ENCODE results near the gene KAT7.
A peak's percentile ranks its signal among the peaks of the same experiment; 100 is the strongest.
"Not testable (repeated sequence)": the region's sequence is repeated elsewhere in the genome, so short reads cannot be mapped to it uniquely, and the experiment has no call there.

Gene KAT7

GRCh38 chr17:49788478-49789242 is at the start of gene KAT7:
TSS of gene KAT7 (plus strand) at chr17:49788681. CDS start at chr17:49788835, 154 bp downstream.
- peak; percentile 98 for DNase-seq (ENCODE audit: low read depth)

- peak; percentile 97 for DNase-seq (ENCODE audit: low read depth)
Observed at GRCh38 chr17:49739641-49740271, 48.7 kb upstream of the KAT7 start.

GRCh38 chr17:49741009-49741691 is 47.3 kb upstream of the KAT7 start:
- no peak for DNase-seq (ENCODE audit: low read depth)

- DNase-seq (ENCODE audit: low read depth): no peak
Observed at GRCh38 chr17:49741692-49742076, 46.8 kb upstream of the KAT7 start.

- DNase-seq (ENCODE audit: low read depth): no peak
Observed at GRCh38 chr17:49742166-49742638, 46.3 kb upstream of the KAT7 start.

GRCh38 chr17:49745175-49746139 is 43.0 kb upstream of the KAT7 start:
- DNase-seq (ENCODE audit: low read depth): no peak

- DNase-seq (ENCODE audit: low read depth): peak; percentile 44
Observed at GRCh38 chr17:49746791-49747490, 41.5 kb upstream of the KAT7 start.

- no peak for DNase-seq (ENCODE audit: low read depth)
Observed at GRCh38 chr17:49747632-49748031, 40.8 kb upstream of the KAT7 start.

GRCh38 chr17:49748223-49748622 is 40.3 kb upstream of the KAT7 start:
- peak; percentile 41 for DNase-seq (ENCODE audit: low read depth)

- peak; percentile 69 for DNase-seq (ENCODE audit: low read depth)
Observed at GRCh38 chr17:49748791-49749190, 39.7 kb upstream of the KAT7 start.

GRCh38 chr17:49749730-49750129 is 38.8 kb upstream of the KAT7 start:
- no peak for DNase-seq (ENCODE audit: low read depth)

GRCh38 chr17:49752508-49752907 is 36.0 kb upstream of the KAT7 start:
- DNase-seq (ENCODE audit: low read depth): no peak

GRCh38 chr17:49753959-49754391 is 34.5 kb upstream of the KAT7 start:
- DNase-seq (ENCODE audit: low read depth): no peak

GRCh38 chr17:49755663-49756283 is 32.7 kb upstream of the KAT7 start:
- no peak for DNase-seq (ENCODE audit: low read depth)

- no peak for DNase-seq (ENCODE audit: low read depth)
Observed at GRCh38 chr17:49756323-49757150, 31.9 kb upstream of the KAT7 start.

GRCh38 chr17:49757151-49757777 is 31.2 kb upstream of the KAT7 start:
- DNase-seq (ENCODE audit: low read depth): no peak

GRCh38 chr17:49758464-49759010 is 29.9 kb upstream of the KAT7 start:
- not testable (repeated sequence) for DNase-seq (ENCODE audit: low read depth)

- no peak for DNase-seq (ENCODE audit: low read depth)
Observed at GRCh38 chr17:49759203-49759602, 29.3 kb upstream of the KAT7 start.

- DNase-seq (ENCODE audit: low read depth): no peak
Observed at GRCh38 chr17:49760296-49760695, 28.2 kb upstream of the KAT7 start.

Data from T-helper 22 cell (primary cell).